Motor neuron (in vitro differentiated cells): Measurements from ENCODE around the gene RPS6KA2. TPM values are rescaled to one million over a fixed set of nuclear protein-coding genes. Genes with fewer than 3 reads are reported as not detected.
A peak's percentile ranks its signal among the peaks of the same experiment; 100 is the strongest.
"Not testable (repeated sequence)": the region's sequence is repeated elsewhere in the genome, so short reads cannot be mapped to it uniquely, and the experiment has no call there.

ENCODE experiments used
- ATAC-seq, 8 experiments: fragments of 200-7000 bp; cut with Tn5 transposase; replicated peaks in 6 of 8; 2 replicates each; pipeline ENCODE4 v1.8.0; 2021; ENCODE audit warnings: mild to moderate bottlenecking in 8 of 8, moderate library complexity in 8 of 8
- H3K27ac ChIP-seq, 2 donors: fragments of 250-450 bp; sonication (Bioruptor Pico); 2 replicates each; pipeline ENCODE4 v1.9.0; 2021; ENCODE audit warnings: antibody characterized with exemption in 2 of 2, mild to moderate bottlenecking in 2 of 2, moderate library complexity in 1 of 2
- H3K4me1 ChIP-seq, 2 donors: fragments of 250-450 bp; sonication (Bioruptor Pico); replicated peaks in 1 of 2; 2 replicates each; pipeline ENCODE4 v1.6.1; 2021; ENCODE audit warnings: antibody characterized with exemption in 2 of 2, mild to moderate bottlenecking in 2 of 2, moderate library complexity in 1 of 2
- H3K4me3 ChIP-seq, 5 donors: fragments of 250-450 bp; sonication (Bioruptor Pico); 2 replicates each; pipeline ENCODE4 v1.9.0; 2021; ENCODE audit warnings: antibody characterized with exemption in 5 of 5, mild to moderate bottlenecking in 5 of 5, moderate library complexity in 4 of 5
- WGBS, 10 experiments: fragments of 450-650 bp; shearing (Covaris generic); methylation state at CpG; one replicate each; pipeline ENCODE4 v1.0.0; 2022; 5-methylcytosine and 5-hydroxymethylcytosine counted together
- in situ Hi-C, 9 experiments: fragments of 400-800 bp; cut with MboI; loops; one replicate each; pipeline ENCODE4 v1.15.0; 2021; ENCODE audit warnings: low sequenced_read_pairs in 9 of 9, low pct_unique_long_range_greater_than_20kb in 2 of 9; ENCODE audit not compliant: unreplicated experiment in 9 of 9
- total RNA-seq, 8 experiments: library from RNA; unstranded; fragments of 300-600 nt; gene quantifications; 2 replicates each; pipeline versions ENCODE4 v1.2.3 to v1.2.4, GENCODE V29; 2022

RPS6KA2 gene
- total RNA-seq, 8 experiments from 2014 or later: 18.9 to 39.1 (median 24.7) TPM

- H3K4me3 ChIP-seq: no peak overlapping the region
- no peak overlapping the region for H3K27ac ChIP-seq
- 17 to 96% (median 78%) methylated on average over 5 to 14 of the region's 18 CpGs for WGBS, 10 experiments
- peak; percentile 56 to 96 (median 66) for ATAC-seq
- H3K4me1 ChIP-seq: peaks cover 19 to 28% of the 10 kb centered on the region in 2 donors
- in situ Hi-C loops: no loop called here
These were observed 86.3 kb downstream of the RPS6KA2 start for GRCh38 chr6:166540631-166541331.

GRCh38 chr6:166539543-166539942 lies 87.5 kb downstream of the RPS6KA2 start:
- no peak overlapping the region for H3K27ac ChIP-seq
- no peak overlapping the region for H3K4me3 ChIP-seq
- peak in 1 of 8 experiments; percentile 8 for ATAC-seq
- peaks cover 19 to 28% of the 10 kb centered on the region in 2 donors for H3K4me1 ChIP-seq
- in situ Hi-C loops: no loop called here
- WGBS, 10 experiments: 38 to 100% (median 80%) methylated on average over 1 to 4 of the region's 4 CpGs; no CpG with 5 or more reads in 1 of the 10 experiments

GRCh38 chr6:166539011-166539385 lies 88.1 kb downstream of the RPS6KA2 start:
- ATAC-seq, H3K27ac ChIP-seq, in situ Hi-C loops, H3K4me3 ChIP-seq: not testable (repeated sequence)
- 90 to 100% (median 100%) methylated on average over 1 to 8 of the region's 9 CpGs; no CpG with 5 or more reads in 3 of the 10 experiments for WGBS, 10 experiments
- peaks cover 19 to 28% of the 10 kb centered on the region in 2 donors for H3K4me1 ChIP-seq

GRCh38 chr6:166538297-166539010 lies 88.6 kb downstream of the RPS6KA2 start:
- peaks cover 19 to 25% of the 10 kb centered on the region in 2 donors for H3K4me1 ChIP-seq
- WGBS, 10 experiments: 67 to 100% (median 96%) methylated on average over 1 to 13 of the region's 17 CpGs; no CpG with 5 or more reads in 2 of the 10 experiments
- ATAC-seq: no peak
- in situ Hi-C loops: no loop called here
- H3K4me3 ChIP-seq: no peak overlapping the region
- no peak overlapping the region for H3K27ac ChIP-seq

GRCh38 chr6:166534658-166535406 lies 92.2 kb downstream of the RPS6KA2 start:
- WGBS, 10 experiments: 60 to 100% (median 91%) methylated on average over 1 to 13 of the region's 17 CpGs
- ATAC-seq: no peak
- H3K27ac ChIP-seq: no peak overlapping the region

GRCh38 chr6:166533205-166533824 lies 93.7 kb downstream of the RPS6KA2 start:
- 90 to 100% (median 95%) methylated on average over 1 to 8 of the region's 15 CpGs; no CpG with 5 or more reads in 3 of the 10 experiments for WGBS, 10 experiments
- no peak for ATAC-seq
- no peak overlapping the region for H3K27ac ChIP-seq
- H3K4me1 ChIP-seq: no peaks in the 10 kb centered on the region
- no peak overlapping the region for H3K4me3 ChIP-seq
- in situ Hi-C loops: no loop called here

More at GRCh38 chr6:166534658-166535406, 92.2 kb downstream of the RPS6KA2 start:
- in situ Hi-C loops: no loop called here
- Histone ChIP-seq H3K4me3 (no peak overlapping the region), H3K4me1 (peaks cover 4% of the 10 kb centered on the region in 2 donors)

GRCh38 chr6:166532302-166532701 lies 94.7 kb downstream of the RPS6KA2 start:
- in situ Hi-C loops: no loop called here
- ATAC-seq: no peak
- H3K27ac ChIP-seq: no peak overlapping the region
- H3K4me3 ChIP-seq: no peak overlapping the region
- WGBS, 10 experiments: 60 to 100% (median 98%) methylated on average over 1 to 5 of the region's 12 CpGs; no CpG with 5 or more reads in 4 of the 10 experiments
- H3K4me1 ChIP-seq: no peaks in the 10 kb centered on the region

GRCh38 chr6:166530211-166531095 lies 96.6 kb downstream of the RPS6KA2 start:
- in situ Hi-C loops: no loop called here
- WGBS, 10 experiments: 79 to 100% (median 92%) methylated on average over 3 to 17 of the region's 26 CpGs; no CpG with 5 or more reads in 1 of the 10 experiments
- Histone ChIP-seq H3K27ac (no peak overlapping the region), H3K4me3 (no peak overlapping the region), H3K4me1 (no peaks in the 10 kb centered on the region)
- ATAC-seq: peak in 1 of 8 experiments; percentile 39

GRCh38 chr6:166529586-166529985 lies 97.5 kb downstream of the RPS6KA2 start:
- Histone ChIP-seq H3K4me3 (no peak overlapping the region), H3K4me1 (no peaks in the 10 kb centered on the region), H3K27ac (no peak overlapping the region)
- ATAC-seq: no peak
- 58 to 100% (median 92%) methylated on average over 2 to 4 of the region's 4 CpGs for WGBS, 10 experiments
- in situ Hi-C loops: no loop called here

- in situ Hi-C loops, ATAC-seq, H3K4me3 ChIP-seq, H3K27ac ChIP-seq, H3K4me1 ChIP-seq: not testable (repeated sequence)
- WGBS, 10 experiments: no CpG with 5 or more reads among the region's 1 CpG
These were observed 98.0 kb downstream of the RPS6KA2 start for GRCh38 chr6:166529058-166529457.

- WGBS, 10 experiments: 73 to 100% (median 91%) methylated on average over 1 to 4 of the region's 4 CpGs; no CpG with 5 or more reads in 2 of the 10 experiments
- no peak overlapping the region for H3K27ac ChIP-seq
- no peak for ATAC-seq
- in situ Hi-C loops: no loop called here
- H3K4me3 ChIP-seq: no peak overlapping the region
- H3K4me1 ChIP-seq: no peaks in the 10 kb centered on the region
These were observed 99.2 kb downstream of the RPS6KA2 start for GRCh38 chr6:166527849-166528248.

GRCh38 chr6:166526937-166527336 lies 100.1 kb downstream of the RPS6KA2 start:
- in situ Hi-C loops: no loop called here
- no peak overlapping the region for H3K27ac ChIP-seq
- 83 to 100% (median 89%) methylated on average over 1 to 9 of the region's 10 CpGs; no CpG with 5 or more reads in 3 of the 10 experiments for WGBS, 10 experiments
- peak in 2 of 8 experiments; percentile 17 to 39 for ATAC-seq
- no peak overlapping the region for H3K4me3 ChIP-seq
- H3K4me1 ChIP-seq: no peaks in the 10 kb centered on the region
